HG02571 (cell line): ENCODE measurements around the gene ZBTB20.
A peak's percentile ranks its signal among the peaks of the same experiment; 100 is the strongest.

ENCODE experiments used
- ATAC-seq: cut with Tn5 transposase; IDR thresholded peaks from one replicate; pipeline ENCODE4 v1.9.1; 2021; ENCODE audit warnings: mild to moderate bottlenecking, moderate library complexity; ENCODE audit not compliant: unreplicated experiment

Gene ZBTB20

DNA sequence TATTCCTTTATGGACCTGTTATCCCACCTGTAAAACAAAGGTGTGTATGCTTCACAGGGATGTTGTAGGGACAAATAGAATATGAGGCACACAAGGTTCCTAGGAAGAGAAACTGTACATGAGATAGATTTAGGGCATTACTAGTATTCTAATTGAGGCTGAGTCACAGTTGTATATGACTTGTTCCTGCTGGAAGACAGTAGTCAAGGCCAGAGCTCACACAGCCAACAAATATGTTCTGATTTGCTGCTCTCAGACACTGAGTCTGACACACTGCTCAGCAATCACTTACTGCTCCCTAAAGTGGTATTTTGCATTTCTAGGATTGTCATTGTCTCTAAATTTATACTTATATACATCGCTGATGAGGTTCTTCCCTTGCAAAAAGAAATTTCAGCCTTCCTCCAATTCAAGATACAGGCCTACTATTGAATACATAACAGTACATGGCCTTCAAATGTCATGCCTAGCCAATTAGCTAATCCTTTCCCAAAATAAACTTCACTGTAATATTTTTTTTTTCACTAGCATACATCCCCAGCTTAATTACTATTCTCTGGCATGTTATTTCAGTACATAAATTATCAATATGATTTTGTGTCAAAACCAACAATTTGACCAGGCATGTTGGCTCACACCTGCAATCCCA, 783.4 kb downstream of the ZBTB20 start:
- ATAC-seq, result no peak

GRCh38 chr3:114362815-114363214, 784.3 kb downstream of the ZBTB20 start:
- ATAC-seq, result no peak

- ATAC-seq, result no peak
These were observed 785.7 kb downstream of the ZBTB20 start for GRCh38 chr3:114361391-114361790.

DNA sequence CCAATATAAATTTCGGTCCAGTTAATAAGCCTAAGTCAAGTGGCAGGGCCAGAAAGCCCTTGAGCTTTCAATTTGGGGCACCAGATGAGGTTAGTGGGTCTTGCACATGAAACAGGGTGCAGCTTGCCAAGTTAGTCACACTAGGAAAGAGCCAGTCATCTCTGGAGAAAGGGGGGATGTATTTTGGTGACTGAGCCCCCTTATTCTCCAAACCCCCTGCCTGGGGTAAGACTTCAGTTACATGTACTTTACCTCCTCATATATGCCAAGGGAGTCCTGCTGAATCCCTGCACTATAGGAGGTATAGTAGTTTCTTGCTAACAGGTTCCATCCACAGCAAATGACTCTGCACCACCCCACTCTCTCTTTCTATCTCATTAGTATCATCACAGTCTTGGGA, 790.6 kb downstream of the ZBTB20 start:
- no peak for ATAC-seq

GRCh38 chr3:114356066-114356465, 791.0 kb downstream of the ZBTB20 start:
- no peak for ATAC-seq

DNA sequence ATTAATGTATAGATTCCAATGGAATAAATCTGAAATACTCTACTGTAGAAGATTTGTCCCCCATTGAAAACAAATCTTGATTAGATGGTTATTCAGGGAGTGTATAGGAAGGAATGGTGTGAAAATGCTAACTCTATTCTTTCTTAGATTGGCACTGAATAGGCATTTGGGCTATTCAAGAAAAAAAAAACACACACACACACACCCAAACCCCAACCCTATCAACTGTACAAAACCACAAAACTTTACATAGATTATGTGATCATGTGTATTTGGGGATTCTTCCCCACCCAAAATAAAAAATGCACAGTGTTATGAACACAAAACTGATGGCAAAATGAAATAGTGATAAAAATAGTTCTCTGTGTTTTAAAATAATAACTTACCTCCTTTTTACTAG, 791.4 kb downstream of the ZBTB20 start:
- ATAC-seq, result no peak

DNA sequence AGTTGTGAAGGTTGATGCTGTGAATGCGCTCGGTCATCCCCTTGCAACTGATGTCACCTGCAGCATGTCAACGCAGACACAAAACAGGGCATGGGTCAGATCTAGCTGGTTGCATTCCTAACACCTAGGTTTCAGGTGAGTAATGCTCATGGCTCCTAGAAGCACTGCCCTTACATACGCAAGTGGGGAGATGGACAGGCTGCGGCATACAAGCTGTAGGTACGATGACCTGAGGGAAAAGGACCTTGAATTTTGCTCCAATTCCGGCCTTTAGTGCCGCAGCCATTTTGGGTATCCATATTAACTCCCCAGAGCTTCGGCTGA, 795.3 kb downstream of the ZBTB20 start:
- no peak for ATAC-seq

DNA sequence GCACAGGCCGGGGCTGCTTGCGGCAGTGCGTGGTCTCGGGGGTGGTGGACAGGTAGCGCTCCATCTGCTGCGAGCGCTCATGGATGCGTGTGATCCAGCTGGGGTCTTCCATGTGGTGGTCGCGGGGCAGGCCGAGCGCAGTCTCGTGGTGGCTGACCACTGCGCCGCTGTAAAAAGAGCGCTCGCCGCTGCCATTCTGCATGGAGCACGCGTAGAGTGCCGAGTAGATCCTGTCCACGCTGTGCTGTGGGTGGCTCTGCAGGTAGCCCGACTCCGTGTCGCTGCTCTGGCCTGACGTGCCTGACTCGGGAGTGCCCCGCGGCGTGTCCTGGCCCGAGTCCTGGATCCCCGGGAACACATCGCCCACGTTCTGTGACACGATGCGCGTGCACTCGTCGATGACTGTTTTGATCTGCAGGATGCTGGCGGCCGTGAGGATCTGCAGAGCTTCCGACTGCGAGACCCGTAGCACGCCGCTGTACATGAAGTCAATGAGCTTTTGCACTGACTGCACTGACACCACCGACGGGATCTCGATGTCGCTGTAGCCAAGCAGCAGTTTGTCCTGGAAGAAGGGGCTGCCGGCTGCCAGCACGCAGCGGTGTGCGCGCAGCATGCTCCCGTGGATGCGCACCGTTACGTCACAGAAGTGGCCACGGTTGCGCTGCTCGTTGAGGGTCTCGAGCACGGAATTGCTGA, 795.8 kb downstream of the ZBTB20 start:
- ATAC-seq, result no peak

DNA sequence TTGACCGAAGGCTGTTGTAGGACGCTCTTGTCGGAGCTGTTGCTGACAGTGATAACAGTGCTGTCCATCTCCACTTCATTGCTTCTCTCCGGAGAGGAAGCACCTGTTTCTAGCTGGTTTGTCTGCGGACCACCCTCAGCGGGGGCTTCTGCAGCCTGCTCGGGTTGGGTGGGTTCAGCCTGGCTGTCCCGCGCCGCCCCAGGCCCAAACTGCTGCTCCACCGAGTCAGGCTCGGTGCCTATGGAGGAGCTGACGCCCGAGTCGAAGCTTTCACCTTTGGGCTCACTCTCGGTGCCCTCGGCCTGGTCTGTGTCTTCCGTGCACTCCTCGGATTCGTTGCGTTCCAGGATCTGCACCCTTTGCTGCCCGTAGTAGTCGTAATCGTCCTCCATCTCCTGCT, 796.4 kb downstream of the ZBTB20 start:
- no peak for ATAC-seq

GRCh38 chr3:114350271-114350670, 796.8 kb downstream of the ZBTB20 start:
- ATAC-seq, result no peak

- ATAC-seq, result no peak
These were observed 802.6 kb downstream of the ZBTB20 start for GRCh38 chr3:114344492-114344891.

DNA sequence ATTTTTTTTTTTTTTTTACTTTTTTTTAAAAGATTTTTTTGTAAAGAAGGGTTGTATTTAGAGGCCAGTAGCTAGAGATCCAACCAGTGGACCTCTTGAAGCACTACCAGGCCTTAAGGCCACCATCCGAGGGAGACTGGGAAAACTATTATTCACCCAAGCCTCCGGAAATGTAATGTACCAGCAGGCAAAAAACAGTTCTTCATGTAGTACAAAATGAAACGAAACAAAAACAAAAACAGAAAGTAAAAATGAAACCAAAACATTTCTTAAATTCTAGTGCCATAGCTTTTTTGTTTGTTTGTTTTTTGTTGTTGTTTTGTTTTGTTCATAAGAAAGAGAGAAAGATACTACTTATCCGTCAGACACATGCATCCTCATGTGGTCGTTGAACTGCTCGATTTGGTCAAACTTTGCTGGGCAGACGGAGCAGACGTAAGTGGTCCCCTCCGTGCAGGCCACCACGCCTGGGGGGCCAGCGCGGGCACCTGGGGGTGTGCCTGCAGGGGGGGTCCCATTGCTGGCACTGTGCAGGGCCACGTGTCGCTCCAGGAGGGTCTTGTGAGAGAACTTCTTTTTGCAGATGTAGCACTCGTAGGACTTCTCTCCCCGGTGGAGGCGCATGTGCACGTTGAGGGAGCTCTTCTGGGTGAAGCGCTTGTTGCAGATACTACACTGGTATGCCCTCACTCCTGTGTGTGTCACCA, 808.3 kb downstream of the ZBTB20 start:
- no peak for ATAC-seq

- no peak for ATAC-seq
These were observed 810.2 kb downstream of the ZBTB20 start for GRCh38 chr3:114336857-114337256.

GRCh38 chr3:114336122-114336697, 810.9 kb downstream of the ZBTB20 start:
- ATAC-seq, result no peak

DNA sequence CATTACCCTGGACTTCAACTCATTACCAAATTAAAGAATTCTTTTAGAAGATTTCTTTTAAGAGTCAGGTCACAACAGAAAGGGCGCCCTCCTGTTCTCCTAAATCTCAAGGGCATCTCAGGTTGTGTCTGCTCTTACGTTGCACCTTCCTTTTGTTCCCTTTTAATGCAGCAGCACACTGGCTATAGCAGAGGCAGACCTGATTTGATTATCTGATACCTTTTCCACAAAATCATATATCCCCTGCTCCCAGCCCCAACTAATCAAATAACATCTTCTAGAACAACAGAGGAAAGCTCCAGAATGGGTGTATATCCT, 813.2 kb downstream of the ZBTB20 start:
- ATAC-seq, result no peak

- ATAC-seq, result no peak
These were observed 813.7 kb downstream of the ZBTB20 start for GRCh38 chr3:114333180-114333922.

DNA sequence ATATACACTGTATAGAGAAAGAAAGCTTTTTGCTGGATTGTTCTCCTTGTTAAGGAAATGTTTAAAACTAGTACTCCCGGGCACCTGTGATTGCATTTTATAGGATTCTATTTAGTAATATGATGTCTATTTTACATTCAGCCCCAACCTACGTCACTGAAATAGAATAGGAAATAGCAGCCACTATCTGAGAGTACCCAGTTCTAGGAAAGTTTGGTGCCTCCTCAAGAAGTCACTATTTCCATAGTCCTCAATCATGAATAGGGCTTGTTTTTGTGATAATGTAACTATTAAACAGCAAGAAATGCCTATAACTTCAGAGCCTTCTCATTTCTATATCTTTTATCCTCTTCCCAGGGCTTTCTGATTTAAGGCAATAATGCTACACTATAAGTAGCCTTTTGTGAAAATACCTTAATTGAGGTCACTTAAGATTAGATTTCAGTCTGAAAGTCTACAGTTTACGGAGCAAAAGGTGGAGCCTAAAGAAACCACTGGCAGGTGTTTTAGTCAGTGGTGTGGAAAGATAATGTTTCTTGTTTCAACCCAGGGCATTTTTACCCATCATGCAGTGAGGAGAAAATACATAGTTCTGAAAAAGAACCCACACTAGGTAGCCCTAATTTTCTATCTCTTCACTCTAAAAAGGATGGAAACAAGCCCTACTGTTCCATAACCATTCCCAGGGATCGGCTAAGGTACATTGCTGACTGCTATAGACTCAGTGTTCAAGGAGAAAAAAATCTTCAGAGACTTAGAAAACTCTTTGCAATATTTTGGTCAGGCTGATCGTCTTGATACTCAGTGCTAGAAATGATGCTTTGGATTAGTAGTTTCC, 814.5 kb downstream of the ZBTB20 start:
- ATAC-seq, result peak; percentile 62

- no peak for ATAC-seq
These were observed 815.4 kb downstream of the ZBTB20 start for GRCh38 chr3:114331710-114332109.

DNA sequence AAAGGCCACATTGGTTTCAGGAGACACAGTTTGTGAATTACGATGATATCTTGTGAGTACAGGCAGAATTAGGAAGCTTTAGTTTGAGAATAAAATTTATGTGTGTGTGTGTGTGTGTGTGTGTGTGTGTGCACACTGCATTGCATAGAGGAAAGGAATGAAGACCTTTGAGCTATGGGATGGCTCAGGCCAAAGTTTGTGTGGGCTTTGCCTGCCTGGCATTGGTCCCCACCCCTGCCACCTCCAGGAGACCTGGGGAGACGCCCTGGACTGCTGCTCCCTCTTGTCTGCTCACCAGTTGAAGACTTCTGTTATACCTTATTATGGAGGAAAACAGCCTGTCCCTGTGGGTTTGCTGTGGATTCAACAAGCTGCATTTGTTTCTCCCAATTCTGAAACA, 816.1 kb downstream of the ZBTB20 start:
- no peak for ATAC-seq

- ATAC-seq, result peak; percentile 44
These were observed 817.3 kb downstream of the ZBTB20 start for GRCh38 chr3:114329823-114330222.

- ATAC-seq, result no peak
These were observed 818.7 kb downstream of the ZBTB20 start for GRCh38 chr3:114328345-114328744.
